ENCODE measurements around the gene GRIP2.

Gene GRIP2

GRCh38 chr3:14478956-14479550, 61.1 kb downstream of the GRIP2 start:
- Histone ChIP-seq H3K27me3 (ENCODE audit: low read depth, low read length) (no peaks in the 10 kb centered on the region), H3K4me1 (ENCODE audit: control insufficient read depth in 1 of 2, insufficient read depth in 2 of 2, low read length in 2 of 2) (peaks cover 0 to 7% of the 10 kb centered on the region in 2 donors), H3K4me3 (ENCODE audit: low read depth in 1 of 2, low read length in 2 of 2) (no peak overlapping the region), H3K27ac (ENCODE audit: low read length) (no peak overlapping the region), H3K9me3 (ENCODE audit: control insufficient read depth in 1 of 2, low read length in 2 of 2) (no peaks in the 10 kb centered on the region), H3K36me3 (ENCODE audit: control insufficient read depth in 1 of 2, insufficient read depth in 2 of 2, low read length in 2 of 2) (peaks cover 33 to 50% of the 10 kb centered on the region in 2 donors)

GRCh38 chr3:14477311-14477935, 62.7 kb downstream of the GRIP2 start:
- Histone ChIP-seq H3K27me3 (ENCODE audit: low read depth, low read length) (no peaks in the 10 kb centered on the region), H3K27ac (ENCODE audit: low read length) (no peak overlapping the region), H3K4me3 (ENCODE audit: low read depth in 1 of 2, low read length in 2 of 2) (no peak overlapping the region), H3K4me1 (ENCODE audit: control insufficient read depth in 1 of 2, insufficient read depth in 2 of 2, low read length in 2 of 2) (peaks cover 0 to 10% of the 10 kb centered on the region in 2 donors), H3K9me3 (ENCODE audit: control insufficient read depth in 1 of 2, low read length in 2 of 2) (no peaks in the 10 kb centered on the region), H3K36me3 (ENCODE audit: control insufficient read depth in 1 of 2, insufficient read depth in 2 of 2, low read length in 2 of 2) (peaks cover 33 to 56% of the 10 kb centered on the region in 2 donors)

GRCh38 chr3:14476583-14477265, 63.4 kb downstream of the GRIP2 start:
- Histone ChIP-seq H3K27me3 (ENCODE audit: low read depth, low read length) (no peaks in the 10 kb centered on the region), H3K27ac (ENCODE audit: low read length) (no peak overlapping the region), H3K4me1 (ENCODE audit: control insufficient read depth in 1 of 2, insufficient read depth in 2 of 2, low read length in 2 of 2) (peaks cover 0 to 7% of the 10 kb centered on the region in 2 donors), H3K36me3 (ENCODE audit: control insufficient read depth in 1 of 2, insufficient read depth in 2 of 2, low read length in 2 of 2) (peaks cover 33 to 62% of the 10 kb centered on the region in 2 donors), H3K9me3 (ENCODE audit: control insufficient read depth in 1 of 2, low read length in 2 of 2) (no peaks in the 10 kb centered on the region), H3K4me3 (ENCODE audit: low read depth in 1 of 2, low read length in 2 of 2) (no peak overlapping the region)

- H3K27ac ChIP-seq (ENCODE audit: low read length), result no peak overlapping the region
- H3K4me3 ChIP-seq (ENCODE audit: low read depth in 1 of 2, low read length in 2 of 2), result no peak overlapping the region
- peaks cover 38 to 54% of the 10 kb centered on the region in 2 donors for H3K36me3 ChIP-seq (ENCODE audit: control insufficient read depth in 1 of 2, insufficient read depth in 2 of 2, low read length in 2 of 2)
- no peaks in the 10 kb centered on the region for H3K9me3 ChIP-seq (ENCODE audit: control insufficient read depth in 1 of 2, low read length in 2 of 2)
- H3K4me1 ChIP-seq (ENCODE audit: control insufficient read depth in 1 of 2, insufficient read depth in 2 of 2, low read length in 2 of 2), result peaks cover 0 to 7% of the 10 kb centered on the region in 2 donors
- H3K27me3 ChIP-seq (ENCODE audit: low read depth, low read length), result no peaks in the 10 kb centered on the region
These were observed 64.5 kb downstream of the GRIP2 start for GRCh38 chr3:14475621-14476020.

GRCh38 chr3:14474363-14475081, 65.6 kb downstream of the GRIP2 start:
- no peaks in the 10 kb centered on the region for H3K9me3 ChIP-seq (ENCODE audit: control insufficient read depth in 1 of 2, low read length in 2 of 2)
- no peak overlapping the region for H3K4me3 ChIP-seq (ENCODE audit: low read depth in 1 of 2, low read length in 2 of 2)
- peaks cover 41 to 49% of the 10 kb centered on the region in 2 donors for H3K36me3 ChIP-seq (ENCODE audit: control insufficient read depth in 1 of 2, insufficient read depth in 2 of 2, low read length in 2 of 2)
- peaks cover 0 to 7% of the 10 kb centered on the region in 2 donors for H3K4me1 ChIP-seq (ENCODE audit: control insufficient read depth in 1 of 2, insufficient read depth in 2 of 2, low read length in 2 of 2)
- H3K27me3 ChIP-seq (ENCODE audit: low read depth, low read length), result no peaks in the 10 kb centered on the region
- H3K27ac ChIP-seq (ENCODE audit: low read length), result no peak overlapping the region

GRCh38 chr3:14473411-14473891, 66.7 kb downstream of the GRIP2 start:
- peaks cover 34 to 39% of the 10 kb centered on the region in 2 donors for H3K36me3 ChIP-seq (ENCODE audit: control insufficient read depth in 1 of 2, insufficient read depth in 2 of 2, low read length in 2 of 2)
- no peak overlapping the region for H3K27ac ChIP-seq (ENCODE audit: low read length)

GRCh38 chr3:14472471-14473351, 67.4 kb downstream of the GRIP2 start:
- Histone ChIP-seq H3K36me3 (ENCODE audit: control insufficient read depth in 1 of 2, insufficient read depth in 2 of 2, low read length in 2 of 2) (peaks cover 27 to 39% of the 10 kb centered on the region in 2 donors), H3K4me1 (ENCODE audit: control insufficient read depth in 1 of 2, insufficient read depth in 2 of 2, low read length in 2 of 2) (peaks cover 0 to 7% of the 10 kb centered on the region in 2 donors), H3K4me3 (ENCODE audit: low read depth in 1 of 2, low read length in 2 of 2) (no peak overlapping the region), H3K9me3 (ENCODE audit: control insufficient read depth in 1 of 2, low read length in 2 of 2) (no peaks in the 10 kb centered on the region), H3K27me3 (ENCODE audit: low read depth, low read length) (no peaks in the 10 kb centered on the region), H3K27ac (ENCODE audit: low read length) (no peak overlapping the region)

More at GRCh38 chr3:14473411-14473891, 66.7 kb downstream of the GRIP2 start:
- Histone ChIP-seq H3K4me1 (ENCODE audit: control insufficient read depth in 1 of 2, insufficient read depth in 2 of 2, low read length in 2 of 2) (peaks cover 0 to 7% of the 10 kb centered on the region in 2 donors), H3K27me3 (ENCODE audit: low read depth, low read length) (no peaks in the 10 kb centered on the region), H3K9me3 (ENCODE audit: control insufficient read depth in 1 of 2, low read length in 2 of 2) (no peaks in the 10 kb centered on the region), H3K4me3 (ENCODE audit: low read depth in 1 of 2, low read length in 2 of 2) (no peak overlapping the region)

GRCh38 chr3:14471690-14472089, 68.5 kb downstream of the GRIP2 start:
- Histone ChIP-seq H3K4me3 (ENCODE audit: low read depth in 1 of 2, low read length in 2 of 2) (no peak overlapping the region), H3K4me1 (ENCODE audit: control insufficient read depth in 1 of 2, insufficient read depth in 2 of 2, low read length in 2 of 2) (peaks cover 0 to 7% of the 10 kb centered on the region in 2 donors), H3K9me3 (ENCODE audit: control insufficient read depth in 1 of 2, low read length in 2 of 2) (no peaks in the 10 kb centered on the region), H3K36me3 (ENCODE audit: control insufficient read depth in 1 of 2, insufficient read depth in 2 of 2, low read length in 2 of 2) (peaks cover 19 to 30% of the 10 kb centered on the region in 2 donors), H3K27me3 (ENCODE audit: low read depth, low read length) (no peaks in the 10 kb centered on the region), H3K27ac (ENCODE audit: low read length) (no peak overlapping the region)

- H3K27me3 ChIP-seq (ENCODE audit: low read depth, low read length), result no peaks in the 10 kb centered on the region
- H3K4me1 ChIP-seq (ENCODE audit: control insufficient read depth in 1 of 2, insufficient read depth in 2 of 2, low read length in 2 of 2), result peaks cover 0 to 7% of the 10 kb centered on the region in 2 donors
- H3K27ac ChIP-seq (ENCODE audit: low read length), result no peak overlapping the region
- H3K4me3 ChIP-seq (ENCODE audit: low read depth in 1 of 2, low read length in 2 of 2), result no peak overlapping the region
- H3K9me3 ChIP-seq (ENCODE audit: control insufficient read depth in 1 of 2, low read length in 2 of 2), result no peaks in the 10 kb centered on the region
- peaks cover 12 to 30% of the 10 kb centered on the region in 2 donors for H3K36me3 ChIP-seq (ENCODE audit: control insufficient read depth in 1 of 2, insufficient read depth in 2 of 2, low read length in 2 of 2)
These were observed 69.1 kb downstream of the GRIP2 start for GRCh38 chr3:14471016-14471415.

- H3K27ac ChIP-seq (ENCODE audit: low read length), result no peak overlapping the region
- peaks cover 0 to 7% of the 10 kb centered on the region in 2 donors for H3K4me1 ChIP-seq (ENCODE audit: control insufficient read depth in 1 of 2, insufficient read depth in 2 of 2, low read length in 2 of 2)
- peaks cover 8 to 26% of the 10 kb centered on the region in 2 donors for H3K36me3 ChIP-seq (ENCODE audit: control insufficient read depth in 1 of 2, insufficient read depth in 2 of 2, low read length in 2 of 2)
- no peaks in the 10 kb centered on the region for H3K27me3 ChIP-seq (ENCODE audit: low read depth, low read length)
- no peak overlapping the region for H3K4me3 ChIP-seq (ENCODE audit: low read depth in 1 of 2, low read length in 2 of 2)
- no peaks in the 10 kb centered on the region for H3K9me3 ChIP-seq (ENCODE audit: control insufficient read depth in 1 of 2, low read length in 2 of 2)
These were observed 69.7 kb downstream of the GRIP2 start for GRCh38 chr3:14470461-14470860.

Data from muscle layer of duodenum (tissue), 2 donors.